H1 (cell line): ENCODE results near the gene TIMM10.

ENCODE experiments used
- CEBPB ChIP-seq: IDR thresholded peaks from 2 replicates; pipeline ENCODE4 v1.6.1; 2012; ENCODE audit warnings: low read depth, low read length
- CTCF ChIP-seq, 3 experiments: IDR thresholded peaks; 1 replicate in 2 of 3; 2 replicates in 1 of 3; pipeline versions ENCODE4 v1.5.1 to v1.6.1; 2011; ENCODE audit warnings: low read length in 3 of 3, mild to moderate bottlenecking in 3 of 3, inconsistent platforms in 2 of 3, low read depth in 1 of 3, moderate library complexity in 1 of 3; ENCODE audit not compliant: insufficient read depth in 1 of 3; ENCODE audit errors: control extremely low read depth in 1 of 3
- GTF2F1 ChIP-seq: IDR thresholded peaks from 2 replicates; pipeline ENCODE4 v1.6.1; 2012; ENCODE audit warnings: low read depth, low read length, improper control_type of control experiment, borderline replicate concordance
- SIRT6 ChIP-seq: IDR thresholded peaks from one replicate; pipeline ENCODE4 v1.7.1; 2012; ENCODE audit warnings: low read length, inconsistent platforms
- TAF1 ChIP-seq: IDR thresholded peaks from 2 replicates; pipeline ENCODE4 v1.6.1; 2011; ENCODE audit warnings: mild to moderate bottlenecking, low read depth, low read length

DNA sequence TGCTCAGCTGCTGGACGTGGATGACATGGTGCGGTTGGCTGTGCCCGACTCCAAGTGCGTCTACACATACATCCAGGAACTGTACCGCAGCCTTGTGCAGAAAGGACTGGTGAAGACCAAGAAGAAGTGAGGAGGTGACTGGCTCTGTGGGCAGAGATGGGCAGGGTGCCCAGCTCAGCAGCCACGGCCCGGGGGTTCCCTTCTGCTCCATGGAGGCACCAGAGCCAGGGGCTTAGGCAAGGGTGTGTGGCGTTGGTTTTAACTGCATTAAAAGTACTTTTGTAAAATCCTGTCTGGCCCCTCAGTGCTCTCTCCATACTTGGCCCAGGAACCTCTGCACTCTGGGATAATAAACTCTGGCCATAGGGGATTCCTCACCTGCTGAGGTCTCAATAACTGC lies 19.4 kb upstream of the TIMM10 start:
- TF ChIP-seq TAF1 = no peak
- no peak for TF ChIP-seq SIRT6
- no peak for TF ChIP-seq CTCF (IDR thresholded peaks at IDR 0.05; ENCODE audit: control extremely low read depth in 1 of 3, insufficient read depth in 1 of 3, low read depth in 1 of 3, low read length in 3 of 3)
- no peak for TF ChIP-seq GTF2F1
- TF ChIP-seq CEBPB = no peak
